ENCODE results near the gene RFPL2.

GRCh38 chr22:32245042-32245441, 40.2 kb upstream of the RFPL2 start:
- TF ChIP-seq POLR2A (IDR thresholded peaks at IDR 0.05; ENCODE audit: low read depth, low read length) (no peak), POLR2AphosphoS5 (IDR thresholded peaks at IDR 0.05; ENCODE audit: insufficient read depth, low read depth, low read length) (no peak), CTCF (IDR thresholded peaks at IDR 0.05; ENCODE audit: extremely low read depth in 1 of 2, insufficient read depth in 1 of 2, low read depth in 1 of 2, low read length in 2 of 2) (no peak), EZH2 (IDR thresholded peaks at IDR 0.05; ENCODE audit: borderline replicate concordance, low read depth, low read length, severe bottlenecking) (no peak), MYC (IDR thresholded peaks at IDR 0.05; ENCODE audit: low read depth, low read length) (no peak), FOS (IDR thresholded peaks at IDR 0.05; ENCODE audit: borderline replicate concordance, insufficient read depth, low read length) (no peak), JUN (IDR thresholded peaks at IDR 0.05; ENCODE audit: borderline replicate concordance, insufficient read depth, insufficient read length, low read depth) (no peak)
